H1 (cell line): ENCODE results near the gene RRH. TPM values are rescaled to one million over a fixed set of nuclear protein-coding genes. Genes with fewer than 3 reads are reported as not detected.

Experiments used
- CHD7 ChIP-seq: fragments of 300-600 bp; sonication (generic); IDR thresholded peaks from 2 replicates; pipeline ENCODE4 v1.7.1; 2012; ENCODE audit warnings: low read length, moderate library complexity, mild to moderate bottlenecking, inconsistent platforms; ENCODE audit not compliant: insufficient replicate concordance
- CREB1 ChIP-seq: IDR thresholded peaks from 2 replicates; pipeline ENCODE4 v1.6.1; 2012; ENCODE audit warnings: inconsistent platforms
- RXRA ChIP-seq: IDR thresholded peaks from 2 replicates; pipeline ENCODE4 v1.6.1; 2011; ENCODE audit warnings: low read depth, mild to moderate bottlenecking, low read length, moderate library complexity; ENCODE audit not compliant: insufficient read depth
- USF2 ChIP-seq: IDR thresholded peaks from 2 replicates; pipeline ENCODE4 v1.6.1; 2011; ENCODE audit warnings: low read length, improper control_type of control experiment
- polyA plus RNA-seq, 7 experiments: library from polyadenylated mRNA; depleted of rRNA in 3 of 7; stranded (reverse) in 5 of 7; unstranded in 2 of 7; fragments of >200 nt in 5 of 7; fragments of 200-250 nt in 2 of 7; gene quantifications; 1 replicate in 5 of 7; 2 replicates in 1 of 7; 4 replicates in 1 of 7; pipeline versions ENCODE4 v1.2.1 to v1.2.3, GENCODE V29; 2011 to 2013; ENCODE audit warnings: missing spikeins in 2 of 7, mixed read lengths in 2 of 7
- total RNA-seq: library from RNA; stranded (reverse); fragmentation: NEBNext Ultra II Directional; extraction: Animal tissue kit (Norgen Biotek cat#: 25700); gene quantifications from 2 replicates; pipeline ENCODE4 v1.2.1, GENCODE V29; 2021
- TF ChIP-seq, protein P1 (sequence below): IDR thresholded peaks from 2 replicates; pipeline ENCODE4 v1.6.1; 2011; ENCODE audit warnings: low read depth, mild to moderate bottlenecking, low read length; ENCODE audit not compliant: insufficient read depth

RRH gene
- total and polyA plus RNA-seq, 2 of the 8 experiments (the other 6 are each of a cell fraction or from before 2014, with no cell fraction given) = 0.38 TPM; not detected in 1

- TF ChIP-seq CHD7 (no peak), RXRA (no peak), USF2 (no peak), CREB1 (no peak)
- TF ChIP-seq, protein P1, sequence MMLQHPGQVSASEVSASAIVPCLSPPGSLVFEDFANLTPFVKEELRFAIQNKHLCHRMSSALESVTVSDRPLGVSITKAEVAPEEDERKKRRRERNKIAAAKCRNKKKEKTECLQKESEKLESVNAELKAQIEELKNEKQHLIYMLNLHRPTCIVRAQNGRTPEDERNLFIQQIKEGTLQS = no peak
These were observed 26.5 kb upstream of the RRH start (continued) for GRCh38 chr4:109801099-109801789.
